Liver (tissue), 9 donors: ENCODE data around the gene PODN. TPM values are rescaled to one million over a fixed set of nuclear protein-coding genes. Genes with fewer than 3 reads are reported as not detected.
A peak's percentile ranks its signal among the peaks of the same experiment; 100 is the strongest.

ENCODE experiments used
- DNase-seq: peaks from one replicate; pipeline ENCODE4 v3.0.0-alpha.2; 2017; ENCODE audit warnings: low spot score
- H3K27ac ChIP-seq, 2 donors: one replicate each; pipeline ENCODE4 v1.7.0; 2013; ENCODE audit warnings: inconsistent platforms in 2 of 2, low read length in 2 of 2, control low read depth in 1 of 2, low read depth in 1 of 2, mild to moderate bottlenecking in 1 of 2
- H3K27me3 ChIP-seq, 4 donors: one replicate each; pipeline versions ENCODE4 v1.6.1 to v1.7.0; 2013; ENCODE audit warnings: low read length in 3 of 4, inconsistent platforms in 1 of 4, mild to moderate bottlenecking in 1 of 4, moderate library complexity in 1 of 4; ENCODE audit not compliant: control insufficient read depth in 4 of 4, insufficient read depth in 4 of 4
- H3K36me3 ChIP-seq, 4 donors: one replicate each; pipeline versions ENCODE4 v1.6.1 to v1.7.0; 2013; ENCODE audit warnings: low read length in 3 of 4, mild to moderate bottlenecking in 3 of 4, low read depth in 1 of 4, moderate library complexity in 1 of 4; ENCODE audit not compliant: control insufficient read depth in 4 of 4, insufficient read depth in 3 of 4
- H3K4me1 ChIP-seq, 4 donors: one replicate each; pipeline versions ENCODE4 v1.6.1 to v1.7.0; 2013; ENCODE audit warnings: low read length in 3 of 4, mild to moderate bottlenecking in 3 of 4, moderate library complexity in 1 of 4; ENCODE audit not compliant: control insufficient read depth in 4 of 4, insufficient read depth in 4 of 4
- H3K4me3 ChIP-seq, 3 donors: one replicate each; pipeline versions ENCODE4 v1.6.1 to v1.7.0; 2013; ENCODE audit warnings: low read length in 3 of 3, control low read depth in 1 of 3, low read depth in 1 of 3, mild to moderate bottlenecking in 1 of 3
- H3K9ac ChIP-seq, 2 donors: one replicate each; pipeline ENCODE4 v1.7.0; 2013; ENCODE audit warnings: low read length in 2 of 2, mild to moderate bottlenecking in 2 of 2, moderate library complexity in 2 of 2, control low read depth in 1 of 2, low read depth in 1 of 2
- H3K9me3 ChIP-seq, 4 donors: one replicate each; pipeline versions ENCODE4 v1.6.1 to v1.7.0; 2013; ENCODE audit warnings: low read length in 3 of 4; ENCODE audit not compliant: control insufficient read depth in 4 of 4
- EGR1 ChIP-seq, 2 donors: IDR thresholded peaks; 2 replicates each; pipeline ENCODE4 v1.6.1; 2016 to 2018; ENCODE audit warnings: antibody characterized with exemption in 2 of 2, low read depth in 2 of 2
- FOXA1 ChIP-seq: IDR thresholded peaks from 2 replicates; pipeline ENCODE4 v1.6.1; 2016; ENCODE audit warnings: antibody characterized with exemption
- FOXA2 ChIP-seq: IDR thresholded peaks from 2 replicates; pipeline ENCODE4 v1.6.1; 2016; ENCODE audit warnings: antibody characterized with exemption
- GABPA ChIP-seq, 2 donors: IDR thresholded peaks in 1 of 2; conservative IDR thresholded peaks in 1 of 2; 2 replicates each; pipeline ENCODE4 v1.6.1; 2016; ENCODE audit warnings: antibody characterized with exemption in 2 of 2, mild to moderate bottlenecking in 1 of 2, moderate library complexity in 1 of 2
- HNF4A ChIP-seq, 2 donors: conservative IDR thresholded peaks; 2 replicates each; pipeline ENCODE4 v1.6.1; 2016; ENCODE audit warnings: antibody characterized with exemption in 2 of 2, mild to moderate bottlenecking in 2 of 2
- HNF4G ChIP-seq: IDR thresholded peaks from 2 replicates; pipeline ENCODE4 v1.6.1; 2016; ENCODE audit warnings: antibody characterized with exemption
- JUND ChIP-seq, 2 donors: IDR thresholded peaks; 2 replicates each; pipeline ENCODE4 v1.6.1; 2016; ENCODE audit warnings: antibody characterized with exemption in 2 of 2
- NR2F2 ChIP-seq: IDR thresholded peaks from 2 replicates; pipeline ENCODE4 v1.6.1; 2016; ENCODE audit warnings: antibody characterized with exemption
- RAD21 ChIP-seq, 2 donors: IDR thresholded peaks; 2 replicates each; pipeline ENCODE4 v1.6.1; 2016; ENCODE audit warnings: antibody characterized with exemption in 2 of 2, mild to moderate bottlenecking in 2 of 2
- RXRA ChIP-seq, 2 donors: IDR thresholded peaks; 2 replicates each; pipeline ENCODE4 v1.6.1; 2017 to 2018; ENCODE audit warnings: antibody characterized with exemption in 2 of 2, mild to moderate bottlenecking in 1 of 2
- SP1 ChIP-seq: IDR thresholded peaks from 2 replicates; pipeline ENCODE4 v1.6.1; 2018; ENCODE audit warnings: antibody characterized with exemption, mild to moderate bottlenecking
- TAF1 ChIP-seq: conservative IDR thresholded peaks from 2 replicates; pipeline ENCODE4 v1.6.1; 2016; ENCODE audit warnings: antibody characterized with exemption, mild to moderate bottlenecking
- YY1 ChIP-seq: IDR thresholded peaks from 2 replicates; pipeline ENCODE4 v1.6.1; 2016; ENCODE audit warnings: antibody characterized with exemption, mild to moderate bottlenecking
- WGBS: extraction: QIAGEN DNeasy Blood & Tissue Kit; methylation state at CpG from one replicate; pipeline ENCODE4 v1.1.7; 2013; 5-methylcytosine and 5-hydroxymethylcytosine counted together
- polyA plus RNA-seq, 2 donors: library from polyadenylated mRNA; stranded (reverse) in 1 of 2; unstranded in 1 of 2; fragments of 200-250 nt in 1 of 2; fragments of >200 nt in 1 of 2; fragmentation: Nextera tagmentation in 1 of 2; extraction: Ambion mirVana in 1 of 2; gene quantifications; one replicate each; pipeline versions ENCODE4 v1.2.1 to v1.2.3, GENCODE V29; 2013 to 2015
- total RNA-seq, 2 donors: library from RNA; depleted of rRNA; stranded (reverse); fragments of >200 nt; gene quantifications; one replicate each; pipeline ENCODE4 v1.2.3, GENCODE V29; 2014
- TF ChIP-seq, protein P1 (sequence below): IDR thresholded peaks from 2 replicates; pipeline ENCODE4 v1.6.1; 2016; ENCODE audit warnings: antibody characterized with exemption
- TF ChIP-seq, protein P2 (sequence below): IDR thresholded peaks from 2 replicates; pipeline ENCODE4 v1.6.1; 2016; ENCODE audit warnings: antibody characterized with exemption, mild to moderate bottlenecking
- TF ChIP-seq, protein P3 (sequence below): IDR thresholded peaks from 2 replicates; pipeline ENCODE4 v1.6.1; 2016; ENCODE audit warnings: antibody characterized with exemption
- TF ChIP-seq, protein P4 (sequence below): fragments of 150-350 bp; IDR thresholded peaks from 2 replicates; pipeline ENCODE4 v1.5.1; 2017; ENCODE audit warnings: improper control_type of control experiment, low read depth, low read length; ENCODE audit not compliant: missing input control
- donor health status: healthy.
- donor health status: healthy.
- donor health status: healthy.
- donor health status: healthy.
- donor health status: healthy.

PODN gene
- total and polyA plus RNA-seq, 4 donors, result 1.9 to 10.8 (median 6.3) TPM

DNA sequence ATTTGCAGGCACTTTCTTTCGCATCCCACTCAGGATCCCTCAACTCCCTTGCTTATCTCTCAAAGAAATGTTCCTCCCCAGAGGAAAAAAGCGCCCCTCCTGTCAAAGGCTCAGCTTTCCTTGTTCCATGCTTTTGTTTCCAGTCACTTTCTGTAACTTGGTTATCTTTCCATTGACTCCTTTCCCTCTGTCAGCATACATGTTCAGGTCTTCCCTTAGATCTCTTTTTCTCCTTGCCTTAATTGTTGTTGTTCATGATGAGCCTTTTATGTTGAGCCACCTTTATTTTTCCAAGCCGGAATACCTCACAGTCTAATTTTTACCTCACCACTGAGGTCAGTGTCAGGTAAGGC is 46.5 kb upstream of the PODN start:
- DNase-seq, result no peak
- Histone ChIP-seq H3K27ac (no peak overlapping the region), H3K4me1 (peaks cover 0 to 13% (median 5%) of the 10 kb centered on the region in 4 donors), H3K27me3 (no peaks in the 10 kb centered on the region), H3K9ac (no peak overlapping the region), H3K9me3 (no peaks in the 10 kb centered on the region), H3K36me3 (peaks cover 3 to 38% (median 19%) of the 10 kb centered on the region in 4 donors), H3K4me3 (peak overlapping the region; percentile 26 to 51 (median 37))
- 52% methylated on average over 3 of the region's 3 CpGs for WGBS
- TF ChIP-seq HNF4G (no peak), YY1 (no peak), FOXA1 (no peak), SP1 (no peak), TAF1 (no peak), FOXA2 (no peak), JUND (IDR thresholded peaks at IDR 0.05) (no peak), EGR1 (IDR thresholded peaks at IDR 0.05; ENCODE audit: low read depth in 2 of 2) (no peak), GABPA (IDR thresholded peaks at IDR 0.05 in 1 of 2, conservative IDR thresholded peaks at IDR 0.05 in 1 of 2) (no peak), RAD21 (IDR thresholded peaks at IDR 0.05) (no peak), NR2F2 (no peak), RXRA (IDR thresholded peaks at IDR 0.05) (no peak)
- TF ChIP-seq, protein P1, sequence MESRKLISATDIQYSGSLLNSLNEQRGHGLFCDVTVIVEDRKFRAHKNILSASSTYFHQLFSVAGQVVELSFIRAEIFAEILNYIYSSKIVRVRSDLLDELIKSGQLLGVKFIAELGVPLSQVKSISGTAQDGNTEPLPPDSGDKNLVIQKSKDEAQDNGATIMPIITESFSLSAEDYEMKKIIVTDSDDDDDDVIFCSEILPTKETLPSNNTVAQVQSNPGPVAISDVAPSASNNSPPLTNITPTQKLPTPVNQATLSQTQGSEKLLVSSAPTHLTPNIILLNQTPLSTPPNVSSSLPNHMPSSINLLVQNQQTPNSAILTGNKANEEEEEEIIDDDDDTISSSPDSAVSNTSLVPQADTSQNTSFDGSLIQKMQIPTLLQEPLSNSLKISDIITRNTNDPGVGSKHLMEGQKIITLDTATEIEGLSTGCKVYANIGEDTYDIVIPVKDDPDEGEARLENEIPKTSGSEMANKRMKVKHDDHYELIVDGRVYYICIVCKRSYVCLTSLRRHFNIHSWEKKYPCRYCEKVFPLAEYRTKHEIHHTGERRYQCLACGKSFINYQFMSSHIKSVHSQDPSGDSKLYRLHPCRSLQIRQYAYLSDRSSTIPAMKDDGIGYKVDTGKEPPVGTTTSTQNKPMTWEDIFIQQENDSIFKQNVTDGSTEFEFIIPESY, result no peak
- TF ChIP-seq, protein P2, sequence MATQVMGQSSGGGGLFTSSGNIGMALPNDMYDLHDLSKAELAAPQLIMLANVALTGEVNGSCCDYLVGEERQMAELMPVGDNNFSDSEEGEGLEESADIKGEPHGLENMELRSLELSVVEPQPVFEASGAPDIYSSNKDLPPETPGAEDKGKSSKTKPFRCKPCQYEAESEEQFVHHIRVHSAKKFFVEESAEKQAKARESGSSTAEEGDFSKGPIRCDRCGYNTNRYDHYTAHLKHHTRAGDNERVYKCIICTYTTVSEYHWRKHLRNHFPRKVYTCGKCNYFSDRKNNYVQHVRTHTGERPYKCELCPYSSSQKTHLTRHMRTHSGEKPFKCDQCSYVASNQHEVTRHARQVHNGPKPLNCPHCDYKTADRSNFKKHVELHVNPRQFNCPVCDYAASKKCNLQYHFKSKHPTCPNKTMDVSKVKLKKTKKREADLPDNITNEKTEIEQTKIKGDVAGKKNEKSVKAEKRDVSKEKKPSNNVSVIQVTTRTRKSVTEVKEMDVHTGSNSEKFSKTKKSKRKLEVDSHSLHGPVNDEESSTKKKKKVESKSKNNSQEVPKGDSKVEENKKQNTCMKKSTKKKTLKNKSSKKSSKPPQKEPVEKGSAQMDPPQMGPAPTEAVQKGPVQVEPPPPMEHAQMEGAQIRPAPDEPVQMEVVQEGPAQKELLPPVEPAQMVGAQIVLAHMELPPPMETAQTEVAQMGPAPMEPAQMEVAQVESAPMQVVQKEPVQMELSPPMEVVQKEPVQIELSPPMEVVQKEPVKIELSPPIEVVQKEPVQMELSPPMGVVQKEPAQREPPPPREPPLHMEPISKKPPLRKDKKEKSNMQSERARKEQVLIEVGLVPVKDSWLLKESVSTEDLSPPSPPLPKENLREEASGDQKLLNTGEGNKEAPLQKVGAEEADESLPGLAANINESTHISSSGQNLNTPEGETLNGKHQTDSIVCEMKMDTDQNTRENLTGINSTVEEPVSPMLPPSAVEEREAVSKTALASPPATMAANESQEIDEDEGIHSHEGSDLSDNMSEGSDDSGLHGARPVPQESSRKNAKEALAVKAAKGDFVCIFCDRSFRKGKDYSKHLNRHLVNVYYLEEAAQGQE, result no peak
- TF ChIP-seq, protein P3, sequence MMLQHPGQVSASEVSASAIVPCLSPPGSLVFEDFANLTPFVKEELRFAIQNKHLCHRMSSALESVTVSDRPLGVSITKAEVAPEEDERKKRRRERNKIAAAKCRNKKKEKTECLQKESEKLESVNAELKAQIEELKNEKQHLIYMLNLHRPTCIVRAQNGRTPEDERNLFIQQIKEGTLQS, result no peak
- TF ChIP-seq, protein P4, sequence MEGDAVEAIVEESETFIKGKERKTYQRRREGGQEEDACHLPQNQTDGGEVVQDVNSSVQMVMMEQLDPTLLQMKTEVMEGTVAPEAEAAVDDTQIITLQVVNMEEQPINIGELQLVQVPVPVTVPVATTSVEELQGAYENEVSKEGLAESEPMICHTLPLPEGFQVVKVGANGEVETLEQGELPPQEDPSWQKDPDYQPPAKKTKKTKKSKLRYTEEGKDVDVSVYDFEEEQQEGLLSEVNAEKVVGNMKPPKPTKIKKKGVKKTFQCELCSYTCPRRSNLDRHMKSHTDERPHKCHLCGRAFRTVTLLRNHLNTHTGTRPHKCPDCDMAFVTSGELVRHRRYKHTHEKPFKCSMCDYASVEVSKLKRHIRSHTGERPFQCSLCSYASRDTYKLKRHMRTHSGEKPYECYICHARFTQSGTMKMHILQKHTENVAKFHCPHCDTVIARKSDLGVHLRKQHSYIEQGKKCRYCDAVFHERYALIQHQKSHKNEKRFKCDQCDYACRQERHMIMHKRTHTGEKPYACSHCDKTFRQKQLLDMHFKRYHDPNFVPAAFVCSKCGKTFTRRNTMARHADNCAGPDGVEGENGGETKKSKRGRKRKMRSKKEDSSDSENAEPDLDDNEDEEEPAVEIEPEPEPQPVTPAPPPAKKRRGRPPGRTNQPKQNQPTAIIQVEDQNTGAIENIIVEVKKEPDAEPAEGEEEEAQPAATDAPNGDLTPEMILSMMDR, result no peak

DNA sequence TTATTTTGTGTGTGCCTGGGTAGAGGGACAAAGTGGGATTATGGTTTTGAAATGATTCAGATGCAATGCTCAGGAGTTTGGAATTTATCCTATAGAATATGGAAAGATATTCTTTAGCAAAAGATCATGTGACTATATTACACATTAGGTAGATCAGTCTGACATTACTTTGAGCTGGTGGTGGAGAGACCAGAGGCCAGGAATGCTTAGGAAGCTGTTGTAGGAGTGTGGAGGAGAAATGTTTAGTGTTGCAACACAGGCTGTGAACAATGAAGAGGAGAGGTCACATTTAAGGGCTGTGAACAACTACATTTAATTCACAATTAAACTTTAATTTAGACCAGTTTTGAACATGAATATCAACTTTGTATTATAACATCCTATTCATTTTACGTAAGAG is 45.3 kb upstream of the PODN start:
- no peak for TF ChIP-seq YY1
- TF ChIP-seq RAD21 (IDR thresholded peaks at IDR 0.05), result no peak
- no peak for TF ChIP-seq JUND (IDR thresholded peaks at IDR 0.05)
- TF ChIP-seq HNF4A (conservative IDR thresholded peaks at IDR 0.05), result no peak
- TF ChIP-seq HNF4G, result no peak
- TF ChIP-seq SP1, result no peak
- no peak for TF ChIP-seq FOXA2
- TF ChIP-seq GABPA (IDR thresholded peaks at IDR 0.05 in 1 of 2, conservative IDR thresholded peaks at IDR 0.05 in 1 of 2), result no peak
- TF ChIP-seq, protein P3, result no peak
- TF ChIP-seq, protein P1, result no peak
- no peak for TF ChIP-seq RXRA (IDR thresholded peaks at IDR 0.05)
- no peak for TF ChIP-seq FOXA1
- Histone ChIP-seq H3K27ac (no peak overlapping the region), H3K9me3 (no peaks in the 10 kb centered on the region), H3K36me3 (peaks cover 3 to 42% (median 19%) of the 10 kb centered on the region in 4 donors), H3K4me1 (peaks cover under 1 to 10% (median 5%) of the 10 kb centered on the region in 4 donors), H3K27me3 (no peaks in the 10 kb centered on the region), H3K4me3 (no peak overlapping the region), H3K9ac (peak overlapping the region in 1 of 2 donors; percentile 18)
- 98% methylated on average over 1 of the region's 1 CpG for WGBS
- no peak for DNase-seq
